OCI-LY7 (cell line): ENCODE results near the gene ARL13B.

Source experiments
- EZH2phosphoT487 ChIP-seq: fragments of 200-600 bp; sonication (generic); IDR thresholded peaks from 2 replicates; pipeline ENCODE4 v1.6.1; 2018; ENCODE audit warnings: low read depth, borderline replicate concordance, mild to moderate bottlenecking, mixed run types, antibody characterized with exemption, low read length, moderate library complexity, mixed read lengths
- TF ChIP-seq, protein P1 (sequence below): fragments of 200-600 bp; sonication (generic); conservative IDR thresholded peaks from 2 replicates; pipeline ENCODE4 v1.5.1; 2014; ENCODE audit warnings: mild to moderate bottlenecking, antibody characterized with exemption, low read length, moderate library complexity, mixed read lengths

DNA sequence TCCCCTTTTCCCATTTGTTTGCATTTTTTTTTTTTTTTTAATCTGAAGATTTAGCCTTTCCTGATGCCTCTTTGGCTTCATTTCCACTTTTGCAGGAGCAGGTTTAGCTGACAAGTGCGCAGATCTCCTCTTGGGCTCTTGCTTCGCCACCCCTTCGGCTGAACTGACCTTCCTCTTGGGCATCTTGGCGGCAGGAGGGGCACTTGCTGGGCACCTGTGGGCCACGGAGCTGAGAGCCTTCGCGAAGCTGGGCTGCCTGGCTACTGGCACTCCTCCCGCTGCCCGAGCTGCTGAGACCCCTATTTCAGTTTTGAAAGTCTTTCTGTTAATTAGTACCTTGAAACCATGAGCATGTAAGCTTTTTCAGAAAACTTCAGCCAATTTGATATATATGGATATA, 8.8 kb downstream of the ARL13B start:
- no peak for TF ChIP-seq EZH2phosphoT487
- TF ChIP-seq, protein P1, sequence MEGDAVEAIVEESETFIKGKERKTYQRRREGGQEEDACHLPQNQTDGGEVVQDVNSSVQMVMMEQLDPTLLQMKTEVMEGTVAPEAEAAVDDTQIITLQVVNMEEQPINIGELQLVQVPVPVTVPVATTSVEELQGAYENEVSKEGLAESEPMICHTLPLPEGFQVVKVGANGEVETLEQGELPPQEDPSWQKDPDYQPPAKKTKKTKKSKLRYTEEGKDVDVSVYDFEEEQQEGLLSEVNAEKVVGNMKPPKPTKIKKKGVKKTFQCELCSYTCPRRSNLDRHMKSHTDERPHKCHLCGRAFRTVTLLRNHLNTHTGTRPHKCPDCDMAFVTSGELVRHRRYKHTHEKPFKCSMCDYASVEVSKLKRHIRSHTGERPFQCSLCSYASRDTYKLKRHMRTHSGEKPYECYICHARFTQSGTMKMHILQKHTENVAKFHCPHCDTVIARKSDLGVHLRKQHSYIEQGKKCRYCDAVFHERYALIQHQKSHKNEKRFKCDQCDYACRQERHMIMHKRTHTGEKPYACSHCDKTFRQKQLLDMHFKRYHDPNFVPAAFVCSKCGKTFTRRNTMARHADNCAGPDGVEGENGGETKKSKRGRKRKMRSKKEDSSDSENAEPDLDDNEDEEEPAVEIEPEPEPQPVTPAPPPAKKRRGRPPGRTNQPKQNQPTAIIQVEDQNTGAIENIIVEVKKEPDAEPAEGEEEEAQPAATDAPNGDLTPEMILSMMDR: no peak
